ENCODE measurements around the gene N4BP2. TPM values are rescaled to one million over a fixed set of nuclear protein-coding genes. Genes with fewer than 3 reads are reported as not detected.

N4BP2 gene
- total RNA-seq, 1 experiment from 2014 or later, result 20.7 TPM

- Histone ChIP-seq H3K27me3 (ENCODE audit: low read length) (no peaks in the 10 kb centered on the region), H3K27ac (ENCODE audit: low read length) (peak overlapping the region; percentile 17; the same call in 1 of the 2 replicates), H3K9me3 (ENCODE audit: low read length) (no peaks in the 10 kb centered on the region), H3K79me2 (ENCODE audit: low read length) (no peaks in the 10 kb centered on the region), H3K4me1 (ENCODE audit: low read length) (peaks cover 79% of the 10 kb centered on the region), H3K9ac (ENCODE audit: low read length) (peak overlapping the region; percentile 51), H3K9me2 (replicated peaks; ENCODE audit: insufficient read depth, low read length) (no peaks in the 10 kb centered on the region), H2AFZ (ENCODE audit: low read length) (0 out of 2 replicates have a peak overlapping the region, but pooled peaks have one; percentile 13), H3K4me3 (ENCODE audit: low read length) (peak overlapping the region; percentile 46), H4K20me1 (ENCODE audit: insufficient read depth, low read depth, low read length) (no peaks in the 10 kb centered on the region), H3K4me2 (ENCODE audit: low read depth, low read length, poor library complexity, severe bottlenecking) (peak overlapping the region; percentile 70), H3K36me3 (ENCODE audit: insufficient read depth, low read length) (no peaks in the 10 kb centered on the region)
- peak; percentile 72 for DNase-seq
Measured at GRCh38 chr4:40190880-40191815, 134.5 kb downstream of the N4BP2 start.

DNA sequence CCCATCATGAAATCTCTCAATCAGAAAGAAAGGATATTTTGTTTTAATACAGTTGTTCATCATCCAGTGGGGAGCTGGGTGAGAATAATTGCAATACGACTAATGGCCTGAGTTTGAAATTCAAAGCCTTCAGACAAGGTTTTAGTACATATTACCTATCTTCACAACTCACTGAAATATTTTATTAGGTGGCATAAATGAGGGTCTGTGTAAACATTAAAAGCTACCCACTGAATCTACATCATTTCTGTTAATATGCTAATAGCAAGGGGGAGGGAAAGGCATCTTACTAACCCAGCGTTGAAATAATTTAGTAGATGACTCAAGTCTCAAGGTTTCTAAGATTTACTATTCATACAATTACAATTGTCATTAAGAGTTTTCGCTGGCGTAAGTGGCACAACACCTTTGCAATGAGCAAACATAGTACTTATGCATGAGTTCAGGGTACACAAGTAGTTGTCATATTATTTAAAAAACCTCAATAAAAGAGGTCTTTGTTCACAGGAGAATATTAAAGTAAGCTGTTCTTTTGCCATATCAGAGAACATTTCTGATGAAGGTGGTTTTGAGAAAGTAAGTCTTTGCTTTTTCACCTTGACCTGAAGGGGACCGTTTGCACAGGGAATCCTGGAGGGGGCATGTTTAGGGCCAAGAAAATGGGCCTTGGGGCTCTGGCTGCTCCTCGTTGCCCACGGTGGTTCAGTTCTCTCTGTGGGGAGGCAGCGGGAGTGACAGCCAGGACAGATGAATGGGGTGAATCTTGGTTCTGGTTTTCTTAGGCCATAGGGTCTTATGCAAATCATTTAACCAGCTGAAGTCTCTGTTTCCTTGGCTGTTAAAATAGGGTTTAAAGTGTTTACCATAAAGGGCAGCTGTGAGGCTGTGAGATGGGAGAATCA is 135.7 kb downstream of the N4BP2 start:
- Histone ChIP-seq H3K79me2 (ENCODE audit: low read length) (peaks cover 8% of the 10 kb centered on the region), H3K4me2 (ENCODE audit: low read depth, low read length, poor library complexity, severe bottlenecking) (peak overlapping the region; percentile 70), H3K27me3 (ENCODE audit: low read length) (no peaks in the 10 kb centered on the region), H3K9me2 (replicated peaks; ENCODE audit: insufficient read depth, low read length) (no peaks in the 10 kb centered on the region), H2AFZ (ENCODE audit: low read length) (peak overlapping the region; percentile 34; the same call in 1 of the 2 replicates), H4K20me1 (ENCODE audit: insufficient read depth, low read depth, low read length) (no peaks in the 10 kb centered on the region), H3K9ac (ENCODE audit: low read length) (peak overlapping the region; percentile 51), H3K27ac (ENCODE audit: low read length) (0 out of 2 replicates have a peak overlapping the region, but pooled peaks have one; percentile 16), H3K9me3 (ENCODE audit: low read length) (no peaks in the 10 kb centered on the region), H3K4me1 (ENCODE audit: low read length) (peaks cover 74% of the 10 kb centered on the region), H3K36me3 (ENCODE audit: insufficient read depth, low read length) (no peaks in the 10 kb centered on the region), H3K4me3 (ENCODE audit: low read length) (peak overlapping the region; percentile 46)
- DNase-seq, result no peak

GRCh38 chr4:40193016-40193571 is 136.4 kb downstream of the N4BP2 start:
- H3K4me3 ChIP-seq (ENCODE audit: low read length), result peak overlapping the region; percentile 46; the same call in 1 of the 2 replicates
- H3K27ac ChIP-seq (ENCODE audit: low read length), result 0 out of 2 replicates have a peak overlapping the region, but pooled peaks have one; percentile 16
- no peaks in the 10 kb centered on the region for H3K9me2 ChIP-seq (replicated peaks; ENCODE audit: insufficient read depth, low read length)
- H3K4me1 ChIP-seq (ENCODE audit: low read length), result peaks cover 69% of the 10 kb centered on the region
- no peak for DNase-seq
- no peaks in the 10 kb centered on the region for H3K9me3 ChIP-seq (ENCODE audit: low read length)
- H4K20me1 ChIP-seq (ENCODE audit: insufficient read depth, low read depth, low read length), result no peaks in the 10 kb centered on the region
- peak overlapping the region; percentile 34; the same call in 1 of the 2 replicates for H2AFZ ChIP-seq (ENCODE audit: low read length)
- H3K9ac ChIP-seq (ENCODE audit: low read length), result peak overlapping the region; percentile 51
- H3K27me3 ChIP-seq (ENCODE audit: low read length), result no peaks in the 10 kb centered on the region
- peak overlapping the region; percentile 70 for H3K4me2 ChIP-seq (ENCODE audit: low read depth, low read length, poor library complexity, severe bottlenecking)
- H3K79me2 ChIP-seq (ENCODE audit: low read length), result peaks cover 15% of the 10 kb centered on the region
- H3K36me3 ChIP-seq (ENCODE audit: insufficient read depth, low read length), result peaks cover 4% of the 10 kb centered on the region; the same call in 1 of the 2 replicates

DNA sequence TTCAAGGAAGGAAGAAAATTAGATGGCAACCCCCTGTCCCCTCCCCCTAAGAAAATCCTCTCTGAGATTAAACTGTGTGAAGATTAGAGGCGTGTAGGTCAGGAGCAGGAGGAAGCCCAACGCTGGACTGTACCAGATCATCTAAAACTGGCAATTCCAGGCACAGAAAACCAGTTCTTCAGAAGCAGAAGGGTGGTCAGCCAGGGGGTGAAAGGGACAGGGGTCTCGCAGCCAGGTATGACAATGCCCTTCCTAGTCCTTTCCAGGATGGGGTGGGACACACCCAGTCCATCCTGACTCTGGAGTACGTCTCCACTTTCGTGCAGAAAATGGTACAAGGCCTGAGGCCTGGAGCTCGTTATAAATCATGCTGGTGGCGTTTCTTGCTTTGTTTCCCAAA is 136.9 kb downstream of the N4BP2 start:
- no peaks in the 10 kb centered on the region for H3K9me3 ChIP-seq (ENCODE audit: low read length)
- no peaks in the 10 kb centered on the region for H3K27me3 ChIP-seq (ENCODE audit: low read length)
- DNase-seq, result no peak
- peak overlapping the region; percentile 46; the same call in 1 of the 2 replicates for H3K4me3 ChIP-seq (ENCODE audit: low read length)
- peaks cover 6% of the 10 kb centered on the region; the same call in 1 of the 2 replicates for H3K36me3 ChIP-seq (ENCODE audit: insufficient read depth, low read length)
- H2AFZ ChIP-seq (ENCODE audit: low read length), result no peak overlapping the region
- H4K20me1 ChIP-seq (ENCODE audit: insufficient read depth, low read depth, low read length), result no peaks in the 10 kb centered on the region
- H3K79me2 ChIP-seq (ENCODE audit: low read length), result peaks cover 20% of the 10 kb centered on the region
- H3K9me2 ChIP-seq (replicated peaks; ENCODE audit: insufficient read depth, low read length), result no peaks in the 10 kb centered on the region
- peak overlapping the region; percentile 51 for H3K9ac ChIP-seq (ENCODE audit: low read length)
- H3K27ac ChIP-seq (ENCODE audit: low read length), result no peak overlapping the region
- H3K4me2 ChIP-seq (ENCODE audit: low read depth, low read length, poor library complexity, severe bottlenecking), result peak overlapping the region; percentile 70
- H3K4me1 ChIP-seq (ENCODE audit: low read length), result peaks cover 69% of the 10 kb centered on the region

DNA sequence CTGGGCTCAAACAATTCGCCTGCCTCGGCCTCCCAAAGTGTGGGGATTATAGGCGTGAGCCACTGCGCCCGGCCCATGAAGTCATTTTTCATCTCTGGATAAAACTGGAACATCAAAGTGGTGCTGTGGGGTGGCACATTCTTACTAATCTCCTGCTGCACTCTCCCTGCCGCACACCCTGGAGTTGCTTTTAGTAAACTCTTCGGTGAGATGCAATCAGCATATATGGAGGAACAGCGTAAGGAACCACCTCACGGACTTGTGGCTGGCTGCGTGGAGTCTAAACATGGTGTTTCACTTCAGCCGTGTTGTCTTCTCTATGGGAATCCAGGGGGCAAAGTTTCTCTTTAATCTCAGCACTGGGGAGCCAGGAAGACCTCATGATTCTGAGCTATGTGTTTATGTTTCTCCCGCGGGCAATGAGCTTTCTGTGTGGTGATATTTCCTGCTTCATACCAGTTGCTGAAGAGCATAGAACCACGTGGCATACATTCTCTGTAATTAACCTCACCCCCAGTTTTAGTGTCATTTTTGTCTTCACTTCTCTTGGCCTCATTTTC is 138.0 kb downstream of the N4BP2 start:
- peak overlapping the region; percentile 58 for H2AFZ ChIP-seq (ENCODE audit: low read length)

DNA sequence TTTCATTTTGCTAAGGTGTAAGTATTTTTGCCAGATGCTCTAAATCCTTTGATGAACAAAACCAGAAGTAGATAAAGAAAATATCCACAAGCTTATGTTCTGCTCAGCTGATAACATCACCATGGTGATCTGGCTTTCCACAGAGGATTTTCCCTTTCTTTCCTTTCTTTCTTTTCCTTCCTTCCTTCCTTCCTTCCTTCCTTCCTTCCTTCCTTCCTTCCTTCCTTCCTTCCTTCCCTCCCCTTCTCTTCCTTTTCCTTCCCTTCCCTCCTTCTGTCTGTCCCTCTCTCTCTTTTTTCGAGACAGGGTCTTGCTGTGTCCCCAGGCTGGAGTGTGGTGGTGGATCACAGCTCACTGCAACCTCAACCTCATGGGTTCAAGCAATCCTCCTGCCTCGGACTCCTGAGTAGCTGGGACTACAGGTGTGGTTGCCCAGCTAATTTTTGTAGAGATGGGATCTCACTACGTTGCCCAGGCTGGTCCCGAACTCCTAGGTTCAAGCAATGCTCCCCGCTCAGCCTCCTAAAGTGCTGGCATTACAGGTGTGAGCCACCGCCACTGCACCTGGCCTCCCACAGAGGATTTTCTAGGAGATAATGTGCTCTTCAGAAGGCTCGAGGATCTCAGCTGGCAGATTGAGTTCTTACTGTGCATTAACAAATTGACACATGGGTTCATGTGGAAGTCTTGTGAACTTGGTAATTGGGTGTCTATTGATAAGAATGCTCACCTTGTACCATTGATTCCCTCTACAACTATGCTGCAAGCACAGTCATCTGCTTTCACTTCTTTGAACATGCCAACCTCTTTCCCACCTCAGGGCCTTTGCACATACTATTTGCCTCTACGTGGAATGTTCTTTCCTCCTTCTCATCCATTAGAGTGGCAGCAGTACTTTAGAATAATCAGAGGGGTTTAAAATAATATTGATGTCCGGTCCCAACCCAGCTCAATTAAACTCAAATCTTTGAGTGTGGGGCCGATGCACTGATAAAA is 138.8 kb downstream of the N4BP2 start:
- peaks cover 78% of the 10 kb centered on the region for H3K4me1 ChIP-seq (ENCODE audit: low read length)
- H3K27ac ChIP-seq (ENCODE audit: low read length), result peak overlapping the region; percentile 98
- H4K20me1 ChIP-seq (ENCODE audit: insufficient read depth, low read depth, low read length), result no peaks in the 10 kb centered on the region; the same call in 1 of the 2 replicates
- H3K4me3 ChIP-seq (ENCODE audit: low read length), result peak overlapping the region; percentile 87
- peak overlapping the region; percentile 91 for H3K9ac ChIP-seq (ENCODE audit: low read length)
- no peaks in the 10 kb centered on the region for H3K9me2 ChIP-seq (replicated peaks; ENCODE audit: insufficient read depth, low read length)
- peak overlapping the region; percentile 98 for H3K4me2 ChIP-seq (ENCODE audit: low read depth, low read length, poor library complexity, severe bottlenecking)
- DNase-seq, result no peak
- peaks cover 39% of the 10 kb centered on the region for H3K79me2 ChIP-seq (ENCODE audit: low read length)
- no peaks in the 10 kb centered on the region for H3K27me3 ChIP-seq (ENCODE audit: low read length)
- H3K9me3 ChIP-seq (ENCODE audit: low read length), result no peaks in the 10 kb centered on the region
- peak overlapping the region; percentile 58; the same call in 1 of the 2 replicates for H2AFZ ChIP-seq (ENCODE audit: low read length)
- peaks cover 9% of the 10 kb centered on the region; the same call in 1 of the 2 replicates for H3K36me3 ChIP-seq (ENCODE audit: insufficient read depth, low read length)

More for the DNA sequence above, 138.0 kb downstream of the N4BP2 start:
- Histone ChIP-seq H3K79me2 (ENCODE audit: low read length) (peaks cover 31% of the 10 kb centered on the region), H3K27me3 (ENCODE audit: low read length) (no peaks in the 10 kb centered on the region), H3K9me3 (ENCODE audit: low read length) (no peaks in the 10 kb centered on the region), H3K4me1 (ENCODE audit: low read length) (peaks cover 78% of the 10 kb centered on the region), H3K36me3 (ENCODE audit: insufficient read depth, low read length) (peaks cover 9% of the 10 kb centered on the region; the same call in 1 of the 2 replicates), H3K27ac (ENCODE audit: low read length) (peak overlapping the region; percentile 62), H3K4me3 (ENCODE audit: low read length) (peak overlapping the region; percentile 36; the same call in 1 of the 2 replicates), H4K20me1 (ENCODE audit: insufficient read depth, low read depth, low read length) (no peaks in the 10 kb centered on the region; the same call in 1 of the 2 replicates), H3K9ac (ENCODE audit: low read length) (peak overlapping the region; percentile 56), H3K9me2 (replicated peaks; ENCODE audit: insufficient read depth, low read length) (no peaks in the 10 kb centered on the region), H3K4me2 (ENCODE audit: low read depth, low read length, poor library complexity, severe bottlenecking) (peak overlapping the region; percentile 49)
- DNase-seq, result peak; percentile 76

Measured in Karpas-422 (cell line).